GM12874 (cell line): Measurements from ENCODE around the gene BUB3.

Source experiments
- CTCF ChIP-seq: IDR thresholded peaks from 2 replicates; pipeline ENCODE4 v1.5.1; 2011; ENCODE audit warnings: low read depth, mild to moderate bottlenecking, control low read depth, low read length, moderate library complexity; ENCODE audit not compliant: insufficient read depth

BUB3 gene

GRCh38 chr10:123136806-123137642 lies 17.2 kb upstream of the BUB3 start:
- TF ChIP-seq CTCF = no peak

- no peak for TF ChIP-seq CTCF
Measured at GRCh38 chr10:123139165-123139520, 15.1 kb upstream of the BUB3 start.

GRCh38 chr10:123139521-123140163 lies 14.6 kb upstream of the BUB3 start:
- TF ChIP-seq CTCF = no peak

- 0 out of 2 replicates have a peak, but pooled peaks have one; percentile 5 for TF ChIP-seq CTCF
Measured at GRCh38 chr10:123140164-123140982, 13.8 kb upstream of the BUB3 start.

- TF ChIP-seq CTCF = no peak
Measured at GRCh38 chr10:123140983-123141390, 13.2 kb upstream of the BUB3 start.

GRCh38 chr10:123141791-123142700 lies 12.2 kb upstream of the BUB3 start:
- no peak for TF ChIP-seq CTCF
